DMS 273 treated with DMSO at 0.1 percent for 48 hours (cell line): ENCODE results near the gene DCAF15.
"Not testable (repeated sequence)": the region's sequence is repeated elsewhere in the genome, so short reads cannot be mapped to it uniquely, and the experiment has no call there.

Experiments used
- DNase-seq: peaks from one replicate; lab custom pipeline; 2025; lab: John Stamatoyannopoulos, UW

DCAF15 gene

GRCh38 chr19:13959962-13960862, 7.9 kb downstream of the DCAF15 start:
- no peak for DNase-seq

- DNase-seq: no peak
Measured at GRCh38 chr19:13960863-13961784, 8.8 kb downstream of the DCAF15 start.

GRCh38 chr19:13961826-13962698, 9.8 kb downstream of the DCAF15 start:
- DNase-seq: no peak

- DNase-seq: no peak
Measured at GRCh38 chr19:13962699-13963602, 10.6 kb downstream of the DCAF15 start.

GRCh38 chr19:13963603-13964105, 11.3 kb downstream of the DCAF15 start:
- no peak for DNase-seq

GRCh38 chr19:13964776-13965175, 12.5 kb downstream of the DCAF15 start:
- no peak for DNase-seq

GRCh38 chr19:13965377-13965896, 13.1 kb downstream of the DCAF15 start:
- no peak for DNase-seq

- no peak for DNase-seq
Measured at GRCh38 chr19:13965926-13966683, 13.8 kb downstream of the DCAF15 start.

GRCh38 chr19:13966684-13967128, 14.4 kb downstream of the DCAF15 start:
- no peak for DNase-seq

GRCh38 chr19:13967206-13967605, 14.9 kb downstream of the DCAF15 start:
- DNase-seq: not testable (repeated sequence)

GRCh38 chr19:13968383-13968935, 16.1 kb downstream of the DCAF15 start:
- no peak for DNase-seq

- no peak for DNase-seq
Measured at GRCh38 chr19:13968999-13969398, 16.7 kb downstream of the DCAF15 start.

- DNase-seq: no peak
Measured at GRCh38 chr19:13969897-13970296, 17.6 kb downstream of the DCAF15 start.

- not testable (repeated sequence) for DNase-seq
Measured at GRCh38 chr19:13971868-13972267, 19.6 kb downstream of the DCAF15 start.

GRCh38 chr19:13972368-13973155, 20.3 kb downstream of the DCAF15 start:
- DNase-seq: no peak

GRCh38 chr19:13973479-13973878, 21.2 kb downstream of the DCAF15 start:
- not testable (repeated sequence) for DNase-seq

GRCh38 chr19:13974073-13974472, 21.8 kb downstream of the DCAF15 start:
- no peak for DNase-seq

GRCh38 chr19:13975870-13976269, 23.6 kb downstream of the DCAF15 start:
- no peak for DNase-seq
